HepG2 (cell line): Measurements from ENCODE around the gene RTN4. TPM values are rescaled to one million over a fixed set of nuclear protein-coding genes. Genes with fewer than 3 reads are reported as not detected.

Source experiments
- ATAC-seq: fragments of 200-7000 bp; cut with Tn5 transposase; 3 replicates; pipeline ENCODE4 v1.9.1; 2020; ENCODE audit warnings: mild to moderate bottlenecking, moderate library complexity
- BruUV-seq: library from RNA; stranded (reverse); fragments of 400-500 nt; replicated peaks from 2 replicates; lab custom pipeline; 2021; lab: Mats Ljungman, UMichigan
- CTCF ChIA-PET: fragments of 300-600 bp; formaldehyde crosslinking; extraction: SDS; loops from one replicate; lab custom pipeline; 2021; ENCODE audit warnings: low total read pairs, inconsistent platforms, low intra/inter-chr PET ratio; lab: Yijun Ruan, JAX
- POLR2A ChIA-PET: fragments of 350-600 bp; sonication (Branson Sonifier 250); formaldehyde crosslinking; loops from one replicate; lab custom pipeline; 2020; ENCODE audit warnings: antibody characterized with exemption, inconsistent platforms; lab: Yijun Ruan, JAX
- DNase-seq: peaks from one replicate; pipeline ENCODE4 v3.0.0-alpha.2; 2015; ENCODE audit warnings: low spot score
- FAIRE-seq: peaks from 3 replicates; lab custom pipeline; 2011; peaks lifted over from hg19 to GRCh38; lab: Jason Lieb, UNC
- H2AFZ ChIP-seq: one replicate; pipeline ENCODE4 v1.6.1; 2011; ENCODE audit warnings: low read length, inconsistent platforms
- H3K27ac ChIP-seq: fragments of 300-600 bp; 3 replicates; pipeline ENCODE4 v1.8.0; 2011; ENCODE audit warnings: mixed run types, mild to moderate bottlenecking, mixed read lengths, low read length, inconsistent platforms; ENCODE audit not compliant: insufficient read depth; ENCODE audit errors: extremely low read length
- H3K27me3 ChIP-seq, 2 experiments: fragments of 200-600 bp in 1 of 2; 2 replicates in 1 of 2; 3 replicates in 1 of 2; pipeline versions ENCODE4 v1.6.0 to v1.8.0; 2011; ENCODE audit warnings: low read length in 2 of 2, mild to moderate bottlenecking in 2 of 2, moderate library complexity in 2 of 2, inconsistent platforms in 1 of 2; ENCODE audit not compliant: insufficient read depth in 2 of 2, control insufficient read depth in 1 of 2
- H3K36me3 ChIP-seq, 2 experiments: fragments of 200-600 bp in 1 of 2; replicated peaks in 1 of 2; 2 replicates in 1 of 2; 3 replicates in 1 of 2; pipeline versions ENCODE4 v1.5.1 to v1.8.0; 2011; ENCODE audit warnings: low read length in 2 of 2, inconsistent platforms in 1 of 2; ENCODE audit not compliant: insufficient read depth in 2 of 2, control insufficient read depth in 1 of 2
- H3K4me1 ChIP-seq: 2 replicates; pipeline ENCODE4 v1.5.1; 2012; ENCODE audit warnings: low read length, inconsistent platforms; ENCODE audit not compliant: insufficient read depth
- H3K4me2 ChIP-seq: 2 replicates; pipeline ENCODE4 v1.6.0; 2011; ENCODE audit warnings: low read depth, low read length, inconsistent platforms
- H3K4me3 ChIP-seq, 3 experiments: fragments of 200-600 bp in 1 of 3; sonication (generic), shearing (Covaris generic) in 1 of 3; replicated peaks in 1 of 3; 2 replicates each; pipeline ENCODE4 v1.5.1; 2011 to 2016; ENCODE audit warnings: low read length in 3 of 3, inconsistent platforms in 2 of 3, low read depth in 2 of 3, mild to moderate bottlenecking in 2 of 3, control low read depth in 1 of 3, mixed read lengths in 1 of 3; ENCODE audit not compliant: insufficient read depth in 1 of 3
- H3K79me2 ChIP-seq: one replicate; pipeline ENCODE4 v1.6.1; 2011; ENCODE audit warnings: low read length, inconsistent platforms; ENCODE audit not compliant: insufficient read depth
- H3K9ac ChIP-seq: 2 replicates; pipeline ENCODE4 v1.6.0; 2011; ENCODE audit warnings: mild to moderate bottlenecking, low read depth, low read length, inconsistent platforms; ENCODE audit not compliant: insufficient read depth
- H3K9me3 ChIP-seq: 2 replicates; pipeline ENCODE4 v1.5.1; 2012; ENCODE audit warnings: mild to moderate bottlenecking, low read length
- H4K20me1 ChIP-seq: 2 replicates; pipeline ENCODE4 v1.6.0; 2011; ENCODE audit warnings: inconsistent platforms, mild to moderate bottlenecking, low read length, moderate library complexity; ENCODE audit not compliant: insufficient read depth
- ATF7-NPFF ChIP-seq: sonication (generic); formaldehyde crosslinking; IDR thresholded peaks from 2 replicates; pipeline ENCODE4 v1.8.1; 2023; ENCODE audit warnings: mild to moderate bottlenecking, low read depth, missing genetic modification reagents, moderate library complexity
- GABPA ChIP-seq, 2 experiments: IDR thresholded peaks; 2 replicates each; pipeline ENCODE4 v1.6.1; 2011 to 2016; ENCODE audit warnings: low read depth in 2 of 2, low read length in 1 of 2, missing biosample characterization in 1 of 2, missing genetic modification characterization in 1 of 2
- TBX3 ChIP-seq: fragments of 450-650 bp; IDR thresholded peaks from 2 replicates; pipeline ENCODE4 v1.6.1; 2017; ENCODE audit warnings: antibody characterized with exemption, mild to moderate bottlenecking, inconsistent platforms, borderline replicate concordance
- TIGD3 ChIP-seq: sonication (generic); formaldehyde crosslinking; IDR thresholded peaks from 2 replicates; pipeline ENCODE4 v1.5.1; 2020; ENCODE audit warnings: mild to moderate bottlenecking, missing genetic modification reagents, borderline replicate concordance
- ZNF138 ChIP-seq: sonication (generic); formaldehyde crosslinking; IDR thresholded peaks from 2 replicates; pipeline ENCODE4 v1.5.0; 2020; ENCODE audit warnings: mild to moderate bottlenecking, low read depth, missing genetic modification reagents
- ZNF496 ChIP-seq: sonication (generic); formaldehyde crosslinking; IDR thresholded peaks from 2 replicates; pipeline ENCODE4 v1.8.1; 2023; ENCODE audit warnings: mild to moderate bottlenecking, moderate library complexity, missing genetic modification reagents; ENCODE audit not compliant: insufficient replicate concordance
- ZNF709 ChIP-seq: sonication (generic); formaldehyde crosslinking; IDR thresholded peaks from 2 replicates; pipeline ENCODE4 v1.5.0; 2020; ENCODE audit warnings: mild to moderate bottlenecking, missing genetic modification reagents
- WGBS: methylation state at CpG from one replicate; pipeline ENCODE4 v1.1.6; 2017; ENCODE audit warnings: low lambda C conversion rate; 5-methylcytosine and 5-hydroxymethylcytosine counted together
- in situ Hi-C: cut with HindIII; loops from 2 replicates; pipeline ENCODE4 v1.10.0; 2017; ENCODE audit warnings: low pct_unique_long_range_greater_than_20kb; ENCODE audit not compliant: extremely low pct_ligation_motif_present
- intact Hi-C: fragments of 100-400 bp; cut with micrococcal nuclease; formaldehyde crosslinking; loops from one replicate; pipeline ENCODE4 v1.10.0; 2022; ENCODE audit not compliant: unreplicated experiment
- polyA plus RNA-seq, 8 experiments: library from polyadenylated mRNA; depleted of rRNA in 3 of 8; stranded (reverse) in 7 of 8; unstranded in 1 of 8; fragments of >200 nt; fragmentation: Illumina TruSeq in 4 of 8; extraction: Trizol in 4 of 8; gene quantifications; 2 replicates each; pipeline versions ENCODE4 v1.2.1 to v1.2.3, GENCODE V29; 2011 to 2016; ENCODE audit warnings: low read depth in 4 of 8, missing spikeins in 1 of 8, mixed read lengths in 1 of 8; ENCODE audit not compliant: insufficient read depth in 1 of 8
- total RNA-seq, 5 experiments: library from RNA; depleted of rRNA; stranded (reverse); fragments of >200 nt; fragmentation: Illumina TruSeq; extraction: Trizol; gene quantifications; 2 replicates each; pipeline ENCODE4 v1.2.3, GENCODE V29; 2016; ENCODE audit warnings: low read depth in 1 of 5
- TF ChIP-seq, protein P1 (sequence below): fragments of 450-650 bp; IDR thresholded peaks from 2 replicates; pipeline ENCODE4 v1.6.1; 2016

RTN4 gene
- total and polyA plus RNA-seq, 2 of the 13 experiments (the other 11 are each of a cell fraction or from before 2014, with no cell fraction given), result 98.4 to 133 TPM

- no peaks in the 10 kb centered on the region for H3K9me3 ChIP-seq
- TF ChIP-seq, protein P1, sequence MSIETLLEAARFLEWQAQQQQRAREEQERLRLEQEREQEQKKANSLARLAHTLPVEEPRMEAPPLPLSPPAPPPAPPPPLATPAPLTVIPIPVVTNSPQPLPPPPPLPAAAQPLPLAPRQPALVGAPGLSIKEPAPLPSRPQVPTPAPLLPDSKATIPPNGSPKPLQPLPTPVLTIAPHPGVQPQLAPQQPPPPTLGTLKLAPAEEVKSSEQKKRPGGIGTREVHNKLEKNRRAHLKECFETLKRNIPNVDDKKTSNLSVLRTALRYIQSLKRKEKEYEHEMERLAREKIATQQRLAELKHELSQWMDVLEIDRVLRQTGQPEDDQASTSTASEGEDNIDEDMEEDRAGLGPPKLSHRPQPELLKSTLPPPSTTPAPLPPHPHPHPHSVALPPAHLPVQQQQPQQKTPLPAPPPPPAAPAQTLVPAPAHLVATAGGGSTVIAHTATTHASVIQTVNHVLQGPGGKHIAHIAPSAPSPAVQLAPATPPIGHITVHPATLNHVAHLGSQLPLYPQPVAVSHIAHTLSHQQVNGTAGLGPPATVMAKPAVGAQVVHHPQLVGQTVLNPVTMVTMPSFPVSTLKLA, result no peak
- no peak for TF ChIP-seq TBX3
- no peak for TF ChIP-seq GABPA (IDR thresholded peaks at IDR 0.05; ENCODE audit: low read depth, low read length)
- 0 out of 2 replicates have a peak, but pooled peaks have one; percentile 29 for TF ChIP-seq GABPA (CRISPR knock-in tag; IDR thresholded peaks at IDR 0.05; ENCODE audit: low read depth)
- H3K79me2 ChIP-seq, result no peaks in the 10 kb centered on the region
- H2AFZ ChIP-seq, result no peak overlapping the region
- ChIA-PET CTCF (no interaction called here), POLR2A (interaction anchor here (0.6 to 1.3 kb wide), 2 partner anchors 14 to 51 kb away, joined by 3 to 4 read pairs; no protein-coding TSS in a partner anchor)
- H4K20me1 ChIP-seq, result no peaks in the 10 kb centered on the region
- H3K36me3 ChIP-seq, result no peaks in the 10 kb centered on the region
- DNase-seq, result no peak
- no peaks in the 10 kb centered on the region for H3K27me3 ChIP-seq
- intact Hi-C loops, result no loop called here
- no peak overlapping the region for H3K4me2 ChIP-seq
- peaks cover 21% of the 10 kb centered on the region for H3K4me1 ChIP-seq
- in situ Hi-C loops, result no loop called here
- H3K4me3 ChIP-seq, result no peak overlapping the region
- WGBS, result 97% methylated on average over 2 of the region's 2 CpGs
- no peak for ATAC-seq
- FAIRE-seq, result no peak
- BruUV-seq, result no TSS peak
- H3K9ac ChIP-seq, result no peak overlapping the region
- no peak overlapping the region for H3K27ac ChIP-seq
Observed at GRCh38 chr2:55099493-55099877, 49.2 kb upstream of the RTN4 start.

GRCh38 chr2:55097461-55098410, 47.5 kb upstream of the RTN4 start:
- ChIA-PET POLR2A (no interaction called here), CTCF (no interaction called here)
- Histone ChIP-seq H3K9ac (no peak overlapping the region), H3K9me3 (no peaks in the 10 kb centered on the region), H3K79me2 (no peaks in the 10 kb centered on the region), H3K4me2 (peak overlapping the region; percentile 9; the same call in 1 of the 2 replicates), H3K4me1 (peaks cover 17% of the 10 kb centered on the region), H3K4me3 (no peak overlapping the region), H4K20me1 (no peaks in the 10 kb centered on the region), H3K27ac (no peak overlapping the region), H3K27me3 (no peaks in the 10 kb centered on the region)
- 6% methylated on average over 6 of the region's 6 CpGs for WGBS
- ATAC-seq (peak; percentile 53), DNase-seq (no peak)
- in situ Hi-C loops (no loop called here), intact Hi-C loops (no loop called here)
- TF ChIP-seq ZNF138 (CRISPR knock-in tag), result no peak
- no peak for TF ChIP-seq TIGD3 (CRISPR knock-in tag)
- no peak for TF ChIP-seq ZNF709 (CRISPR knock-in tag)
- TF ChIP-seq ZNF496, result no peak
- TF ChIP-seq ATF7-NPFF, result no peak
- TF ChIP-seq, all 625 proteins: peak for 0
- no TSS peak for BruUV-seq
- no peak for FAIRE-seq
- Histone ChIP-seq H2AFZ (no peak overlapping the region), H3K36me3 (no peaks in the 10 kb centered on the region)
